Skin epidermis (tissue), 12 donors: Measurements from ENCODE around the gene STS.

Experiments used
- H3K27ac ChIP-seq, 21 experiments: fragments of 200-600 bp; sonication (generic) in 11 of 21; one replicate each; pipeline ENCODE4 v1.5.0; 2020; ENCODE audit warnings: mild to moderate bottlenecking in 3 of 21, inconsistent platforms in 2 of 21, moderate library complexity in 2 of 21
- H3K4me3 ChIP-seq, 7 experiments: fragments of 200-600 bp; sonication (generic) in 2 of 7; one replicate each; pipeline ENCODE4 v1.5.0; 2020; ENCODE audit warnings: inconsistent platforms in 2 of 7, mild to moderate bottlenecking in 2 of 7, moderate library complexity in 1 of 7

Gene STS, protein sequence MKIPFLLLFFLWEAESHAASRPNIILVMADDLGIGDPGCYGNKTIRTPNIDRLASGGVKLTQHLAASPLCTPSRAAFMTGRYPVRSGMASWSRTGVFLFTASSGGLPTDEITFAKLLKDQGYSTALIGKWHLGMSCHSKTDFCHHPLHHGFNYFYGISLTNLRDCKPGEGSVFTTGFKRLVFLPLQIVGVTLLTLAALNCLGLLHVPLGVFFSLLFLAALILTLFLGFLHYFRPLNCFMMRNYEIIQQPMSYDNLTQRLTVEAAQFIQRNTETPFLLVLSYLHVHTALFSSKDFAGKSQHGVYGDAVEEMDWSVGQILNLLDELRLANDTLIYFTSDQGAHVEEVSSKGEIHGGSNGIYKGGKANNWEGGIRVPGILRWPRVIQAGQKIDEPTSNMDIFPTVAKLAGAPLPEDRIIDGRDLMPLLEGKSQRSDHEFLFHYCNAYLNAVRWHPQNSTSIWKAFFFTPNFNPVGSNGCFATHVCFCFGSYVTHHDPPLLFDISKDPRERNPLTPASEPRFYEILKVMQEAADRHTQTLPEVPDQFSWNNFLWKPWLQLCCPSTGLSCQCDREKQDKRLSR

DNA sequence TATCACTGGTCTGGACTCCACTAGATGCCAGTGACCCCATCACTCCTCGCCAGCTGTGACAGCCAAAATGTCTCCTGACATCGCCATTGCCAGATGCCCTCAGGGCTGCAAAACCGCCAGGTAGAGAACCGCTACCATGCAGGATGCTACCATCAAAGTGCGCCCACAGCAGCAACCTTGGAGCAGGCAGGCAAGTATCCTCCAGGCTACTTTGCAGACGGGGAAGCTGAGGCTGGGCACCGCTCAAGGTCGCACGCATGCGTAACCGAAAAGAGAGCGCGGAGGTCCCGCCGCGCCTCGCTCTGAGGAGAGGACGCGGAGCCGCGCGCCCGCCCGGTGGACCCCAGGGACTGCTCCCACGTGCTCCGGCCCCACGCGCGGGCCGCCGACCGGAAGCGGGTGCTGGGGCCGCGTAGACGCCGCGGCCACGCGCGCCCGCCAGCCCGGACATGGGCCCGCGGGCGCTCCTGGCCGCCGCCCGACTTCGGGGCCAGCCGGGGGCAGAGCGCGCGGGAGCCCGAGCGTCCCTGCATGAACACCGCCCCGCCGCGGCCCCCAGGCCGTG lies at the start of gene STS:
STS (plus strand) TSS at position 300 of the 565 bp plus-strand sequence. CDS start 105,488 bp downstream, outside the sequence.
- Histone ChIP-seq H3K4me3 (peak within 1 kb of the TSS; percentile 53 to 91 (median 65)), H3K27ac (peak within 1 kb of the TSS; percentile 61 to 94 (median 83))

- H3K27ac ChIP-seq = no peak overlapping the region
- no peak overlapping the region for H3K4me3 ChIP-seq
Measured at GRCh38 chrX:7100022-7100421, 47.5 kb upstream of the STS start.

GRCh38 chrX:7102119-7102518 lies 45.4 kb upstream of the STS start:
- Histone ChIP-seq H3K27ac (no peak overlapping the region), H3K4me3 (no peak overlapping the region)

DNA sequence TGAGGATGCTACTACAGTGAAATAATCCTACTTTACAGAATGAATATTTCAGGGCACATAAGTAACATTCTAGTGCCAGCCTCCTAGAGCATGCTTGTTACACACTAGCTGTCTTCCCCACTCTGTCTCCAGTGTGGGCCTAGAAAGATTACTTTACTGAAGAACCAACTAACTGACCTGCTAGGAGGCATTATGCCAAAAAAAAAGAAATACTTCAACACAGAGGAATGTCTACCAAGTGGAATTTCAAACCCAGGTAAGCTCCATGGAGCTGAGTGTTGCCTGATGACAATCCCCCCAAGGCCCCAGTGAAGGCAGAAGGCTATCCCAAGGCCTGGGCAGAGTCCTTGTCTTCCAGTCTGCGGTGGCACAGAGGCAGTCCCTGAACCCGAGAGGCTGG lies 40.9 kb upstream of the STS start:
- Histone ChIP-seq H3K27ac (no peak overlapping the region), H3K4me3 (no peak overlapping the region)

GRCh38 chrX:7108030-7108429 lies 39.5 kb upstream of the STS start:
- H3K27ac ChIP-seq = no peak overlapping the region
- H3K4me3 ChIP-seq = no peak overlapping the region

DNA sequence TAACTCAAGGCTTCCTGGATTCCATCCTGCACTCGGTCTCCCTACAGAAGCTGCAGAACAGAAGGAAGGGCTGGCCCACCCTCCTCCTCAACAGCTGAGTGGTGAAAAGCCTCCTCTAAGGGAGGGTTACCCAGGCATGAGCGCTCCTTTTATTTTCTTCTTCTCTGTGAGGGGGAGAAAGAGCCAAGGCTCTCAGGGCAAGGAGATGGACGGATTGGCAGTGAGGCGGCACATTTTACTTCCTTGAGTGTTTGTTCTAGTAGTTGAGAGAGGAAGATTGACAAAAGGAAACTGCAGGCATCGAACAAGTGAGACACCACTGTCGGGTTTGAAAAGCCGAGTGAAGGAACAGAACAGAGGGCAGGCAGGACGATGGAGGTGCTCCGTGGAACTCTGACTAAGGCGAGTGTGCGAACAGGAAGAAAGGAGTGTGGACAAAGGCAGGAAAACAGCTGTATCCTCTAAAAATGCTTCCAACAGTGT lies 38.4 kb upstream of the STS start:
- H3K27ac ChIP-seq = peak overlapping the region in 2 of 21 experiments; percentile 35

GRCh38 chrX:7109838-7110793 lies 37.4 kb upstream of the STS start:
- H3K27ac ChIP-seq = peak overlapping the region in 1 of 21 experiments; percentile 24
- H3K4me3 ChIP-seq = no peak overlapping the region

More for the DNA sequence above, 38.4 kb upstream of the STS start:
- H3K4me3 ChIP-seq = no peak overlapping the region

GRCh38 chrX:7110821-7111276 lies 36.7 kb upstream of the STS start:
- H3K27ac ChIP-seq = no peak overlapping the region
- H3K4me3 ChIP-seq = no peak overlapping the region

DNA sequence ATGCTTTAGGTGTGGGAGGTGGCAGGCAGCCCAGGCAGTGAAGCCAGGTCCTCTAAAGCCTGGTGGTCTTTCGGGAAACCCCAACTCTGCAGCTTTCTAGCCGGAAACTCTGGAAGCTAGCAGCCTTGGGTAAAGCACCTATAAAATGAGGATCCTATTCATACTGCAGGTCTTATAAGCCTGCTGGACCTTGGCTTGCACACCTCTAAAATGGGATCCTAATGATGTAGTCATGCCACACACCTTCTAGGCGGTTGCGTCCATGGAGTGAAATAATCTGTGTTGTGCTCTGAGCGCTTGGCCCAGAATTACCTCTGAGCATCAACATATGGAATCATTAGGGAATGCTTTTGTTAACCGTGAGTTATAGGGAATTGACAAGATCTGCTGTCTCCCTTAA lies 36.0 kb upstream of the STS start:
- no peak overlapping the region for H3K27ac ChIP-seq
- no peak overlapping the region for H3K4me3 ChIP-seq

DNA sequence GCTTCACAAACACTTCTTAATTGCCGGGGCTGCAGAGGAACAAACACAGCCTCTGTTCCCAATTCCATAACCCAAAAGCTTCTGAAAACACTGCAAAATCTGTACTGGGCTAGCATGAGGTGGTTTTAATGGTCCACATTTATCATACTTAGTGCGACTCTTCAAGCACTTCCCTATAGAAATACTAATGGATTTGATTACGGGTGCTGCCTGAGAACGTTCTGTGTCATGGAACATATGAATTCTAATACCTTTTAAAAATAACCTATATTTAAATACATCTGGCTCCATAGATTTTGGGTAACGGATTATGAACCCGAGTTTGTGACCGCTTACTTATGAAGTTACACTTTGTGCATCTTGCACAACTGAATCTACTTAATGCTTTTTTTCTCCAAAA lies 35.4 kb upstream of the STS start:
- Histone ChIP-seq H3K4me3 (no peak overlapping the region), H3K27ac (no peak overlapping the region)

DNA sequence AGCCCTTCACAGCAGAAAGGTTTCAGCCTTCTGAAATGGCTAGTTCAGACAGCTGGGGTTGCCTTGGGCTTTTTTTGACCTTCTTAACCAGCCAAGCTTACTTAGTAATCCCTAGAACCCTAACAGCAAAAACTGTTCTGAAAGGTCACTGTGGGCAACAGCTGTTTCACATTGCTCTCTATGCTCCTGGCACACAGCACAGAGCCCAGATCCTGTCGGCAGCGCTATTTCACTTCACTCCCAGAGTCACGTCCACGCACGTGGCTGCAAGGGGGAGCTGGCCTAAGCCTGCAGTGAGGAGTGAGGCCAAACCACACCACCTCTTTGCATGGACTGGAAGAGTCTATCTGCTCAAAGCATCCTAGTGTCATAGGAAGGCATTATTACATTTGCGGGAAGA lies 32.0 kb upstream of the STS start:
- Histone ChIP-seq H3K4me3 (no peak overlapping the region), H3K27ac (peak overlapping the region in 1 of 21 experiments; percentile 2)

DNA sequence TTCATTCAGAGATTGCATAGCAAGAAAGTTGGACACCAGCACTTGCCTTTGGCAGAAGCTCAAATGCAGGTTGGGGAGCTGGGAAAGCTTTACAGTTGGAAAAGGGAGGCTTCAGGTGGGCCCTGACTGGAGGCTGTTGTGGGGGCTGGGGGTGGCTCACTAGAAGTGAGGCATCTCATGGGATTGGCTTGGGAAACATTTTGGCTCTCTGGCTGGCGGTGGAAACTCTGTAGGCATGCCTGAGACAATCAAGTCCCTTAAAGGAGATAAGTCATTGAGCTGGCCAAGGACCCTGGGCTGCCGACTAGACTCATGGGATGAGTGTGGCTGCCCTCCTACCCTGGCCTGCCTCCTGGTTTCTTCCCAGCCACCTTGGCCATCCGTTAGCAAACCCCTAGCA lies 31.4 kb upstream of the STS start:
- Histone ChIP-seq H3K27ac (no peak overlapping the region), H3K4me3 (no peak overlapping the region)

DNA sequence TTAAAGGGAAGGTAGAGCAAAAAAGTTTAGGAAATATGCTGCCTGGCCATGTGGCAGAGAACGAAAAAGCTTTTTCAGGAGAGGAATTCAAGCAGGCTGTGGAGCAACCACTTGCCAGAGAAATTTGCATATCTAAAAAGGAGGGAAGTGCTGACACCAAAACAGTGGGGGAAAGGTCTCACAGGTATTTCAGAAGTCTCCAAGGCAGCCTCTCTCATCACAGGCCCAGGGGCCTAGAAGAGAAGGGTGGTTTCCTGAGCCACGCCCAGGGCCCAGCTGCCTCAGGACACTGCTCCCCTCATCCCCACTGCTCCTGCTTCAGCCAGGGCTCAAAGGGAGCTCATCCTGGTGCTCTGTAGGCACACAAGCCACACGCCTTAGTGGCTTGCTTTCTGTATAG lies 29.9 kb upstream of the STS start:
- no peak overlapping the region for H3K27ac ChIP-seq
- no peak overlapping the region for H3K4me3 ChIP-seq

DNA sequence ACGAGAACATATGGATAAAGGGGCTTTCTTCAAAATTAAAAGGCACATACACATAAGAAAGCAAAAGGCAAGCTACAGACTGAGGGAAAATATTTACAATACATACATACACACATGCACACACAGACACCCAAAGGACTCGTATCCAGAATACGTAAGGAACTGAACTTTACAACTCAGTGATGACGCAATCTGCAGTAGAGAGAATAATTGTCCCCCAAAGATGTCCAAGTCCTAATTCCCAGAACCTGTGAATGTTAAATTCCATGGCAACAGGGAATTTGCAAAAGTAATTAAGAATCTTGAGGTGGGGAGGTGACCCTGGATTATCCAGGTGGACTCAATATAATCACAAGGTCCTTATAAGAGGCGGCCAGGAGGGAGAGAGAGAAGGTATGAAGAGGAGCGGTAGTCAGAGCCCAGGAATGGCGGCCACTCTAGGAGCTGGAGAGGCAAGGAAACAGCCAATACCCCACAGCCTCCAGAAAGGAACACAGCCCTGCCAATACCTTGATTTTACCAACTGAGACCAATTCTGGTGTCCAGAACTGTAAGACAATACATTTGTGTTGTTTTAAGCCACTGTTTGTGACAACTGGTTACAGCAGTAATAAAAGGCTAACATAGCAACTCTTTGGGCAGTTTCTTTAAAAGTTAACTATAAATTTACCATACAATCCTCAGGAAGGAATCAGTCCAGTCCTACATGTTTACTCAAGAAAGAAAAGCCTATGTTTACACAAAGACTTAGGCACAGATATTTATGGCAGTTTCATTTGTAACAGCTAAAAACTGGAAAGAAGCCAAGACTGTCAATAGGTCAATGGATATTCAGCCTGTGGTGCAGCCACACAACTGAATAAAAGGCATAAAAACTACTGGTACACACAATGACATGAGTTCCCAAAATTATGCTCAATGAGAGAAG lies 27.3 kb upstream of the STS start:
- Histone ChIP-seq H3K27ac (no peak overlapping the region), H3K4me3 (no peak overlapping the region)

DNA sequence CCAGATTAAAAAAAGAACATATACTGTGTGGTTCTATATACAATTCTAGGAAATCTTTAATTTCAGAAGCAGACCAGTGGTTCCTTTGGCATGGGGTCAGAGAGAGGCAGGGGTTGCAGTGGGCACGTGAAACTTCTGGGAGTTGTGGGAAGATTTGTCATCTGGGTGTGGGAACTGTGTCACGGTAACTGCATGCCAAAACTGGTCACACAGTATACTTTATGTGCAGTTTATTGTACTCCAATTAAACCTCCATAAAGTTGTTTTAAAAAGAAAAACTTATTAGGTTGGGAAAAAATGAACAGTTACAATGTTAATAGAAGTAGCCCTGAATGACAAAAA lies 26.7 kb upstream of the STS start:
- no peak overlapping the region for H3K27ac ChIP-seq

DNA sequence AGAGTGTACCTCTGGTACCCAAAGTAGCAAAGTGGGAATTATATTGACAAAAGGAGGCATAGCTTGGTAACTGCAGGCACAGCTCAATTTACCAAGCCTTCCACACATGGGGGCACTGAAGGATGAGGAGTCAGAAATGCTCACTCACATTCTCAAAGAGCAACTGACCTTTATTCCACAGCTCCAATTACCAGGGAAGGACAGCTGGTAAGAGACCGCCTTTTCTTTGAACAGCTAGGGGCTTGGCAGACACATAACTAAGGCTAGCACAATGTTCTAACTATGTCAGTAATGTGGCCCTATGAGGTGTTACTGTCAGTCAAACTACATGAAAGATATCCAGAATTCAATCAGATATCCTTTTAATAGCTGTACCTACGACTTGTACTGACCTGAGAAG lies 20.5 kb upstream of the STS start:
- H3K4me3 ChIP-seq = no peak overlapping the region
- no peak overlapping the region for H3K27ac ChIP-seq

More for the DNA sequence above, 26.7 kb upstream of the STS start:
- H3K4me3 ChIP-seq = no peak overlapping the region

DNA sequence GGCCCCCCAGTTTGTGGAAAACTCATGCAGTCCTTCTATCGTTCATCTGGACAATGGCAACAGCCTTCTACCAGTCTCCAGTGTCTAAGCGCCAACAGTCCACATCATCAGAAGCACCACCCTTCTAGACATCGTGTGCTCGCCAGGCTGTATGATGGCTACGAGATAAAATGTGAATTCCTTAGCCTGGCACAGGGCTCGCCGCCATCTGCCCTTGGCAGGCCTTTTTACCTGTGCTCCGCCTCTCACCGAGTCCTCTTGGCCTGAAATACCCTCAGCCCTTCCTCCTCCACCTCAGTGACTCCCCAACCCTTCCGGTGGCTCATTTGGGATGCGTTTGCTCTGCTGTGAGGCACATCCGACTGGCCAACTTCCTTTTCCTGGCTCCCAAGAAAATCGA lies 15.9 kb upstream of the STS start:
- peak overlapping the region in 3 of 21 experiments; percentile 25 to 58 (median 30) for H3K27ac ChIP-seq

DNA sequence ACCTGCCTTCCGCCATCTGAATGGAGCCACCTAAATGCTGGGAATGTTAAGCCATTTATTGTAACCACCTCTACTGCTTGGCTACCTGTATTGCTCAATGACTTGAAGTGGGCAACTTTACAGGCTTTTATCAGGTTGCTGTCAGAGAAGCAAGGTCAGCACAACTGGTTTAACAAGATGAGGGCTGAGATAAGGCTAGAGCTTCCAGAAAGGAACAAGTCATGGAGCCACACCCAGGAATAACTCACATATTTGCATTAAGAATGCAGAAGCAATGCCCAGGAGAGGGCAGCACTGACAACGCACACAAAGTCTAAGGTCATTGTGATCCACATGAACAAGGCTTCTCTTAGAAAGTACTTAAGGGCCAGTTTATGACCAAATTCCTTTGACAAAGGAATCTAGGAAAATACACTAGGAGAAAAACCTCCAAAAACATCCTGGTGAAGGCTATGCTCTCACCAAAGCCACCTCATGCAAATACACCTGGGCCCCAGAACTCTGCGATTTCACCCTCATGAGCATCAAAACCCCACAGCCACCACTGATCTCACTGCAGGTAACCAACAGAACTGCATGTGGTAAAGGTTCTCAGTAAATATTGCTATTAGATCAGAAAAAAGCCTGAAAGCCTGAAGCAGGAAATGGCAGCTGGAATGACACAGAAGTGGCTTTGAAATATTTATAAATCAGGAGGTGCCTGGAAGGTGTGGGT lies 15.0 kb upstream of the STS start:
- Histone ChIP-seq H3K27ac (peak overlapping the region in 8 of 21 experiments; percentile 10 to 58 (median 25)), H3K4me3 (no peak overlapping the region)

More for the DNA sequence above, 15.9 kb upstream of the STS start:
- no peak overlapping the region for H3K4me3 ChIP-seq
